ENCODE results near the gene NDUFV3.

The NDUFV3 gene

DNA sequence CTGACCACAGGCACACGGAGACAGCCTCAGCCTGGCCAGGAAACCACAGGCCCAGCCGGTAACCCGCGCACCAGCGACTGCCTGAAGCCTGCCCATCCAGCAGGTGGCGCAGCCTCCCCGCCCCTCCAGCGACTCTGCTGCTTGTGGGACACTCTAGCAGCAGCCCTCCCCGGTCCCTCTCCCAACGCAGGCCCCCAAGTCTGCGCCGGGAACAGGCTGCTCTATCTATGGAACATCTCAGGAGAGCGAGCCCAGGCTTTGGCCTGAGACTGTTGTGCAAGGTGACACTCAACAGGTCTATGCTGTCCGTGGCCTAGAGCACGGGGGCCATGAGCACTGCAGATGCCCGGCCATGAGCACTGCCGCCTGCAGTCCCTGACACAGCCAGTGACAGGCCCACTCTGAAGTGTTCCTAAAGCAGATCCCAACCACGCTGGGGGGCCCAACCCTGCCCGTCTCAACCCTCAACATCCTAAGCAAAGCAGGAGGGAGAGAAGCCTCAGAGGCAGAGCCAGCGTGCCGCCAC lies 42.2 kb upstream of the NDUFV3 start:
- in situ Hi-C loops (cut with HindIII; ENCODE audit: low pct_unique_long_range_greater_than_20kb, low sequenced_read_pairs), result no loop called here
- peak in 1 of 2 experiments; percentile 31 for DNase-seq (ENCODE audit: low read depth in 1 of 2, low spot score in 1 of 2)
- no peak for TF ChIP-seq JUND (IDR thresholded peaks at IDR 0.05; ENCODE audit: low read depth)

DNA sequence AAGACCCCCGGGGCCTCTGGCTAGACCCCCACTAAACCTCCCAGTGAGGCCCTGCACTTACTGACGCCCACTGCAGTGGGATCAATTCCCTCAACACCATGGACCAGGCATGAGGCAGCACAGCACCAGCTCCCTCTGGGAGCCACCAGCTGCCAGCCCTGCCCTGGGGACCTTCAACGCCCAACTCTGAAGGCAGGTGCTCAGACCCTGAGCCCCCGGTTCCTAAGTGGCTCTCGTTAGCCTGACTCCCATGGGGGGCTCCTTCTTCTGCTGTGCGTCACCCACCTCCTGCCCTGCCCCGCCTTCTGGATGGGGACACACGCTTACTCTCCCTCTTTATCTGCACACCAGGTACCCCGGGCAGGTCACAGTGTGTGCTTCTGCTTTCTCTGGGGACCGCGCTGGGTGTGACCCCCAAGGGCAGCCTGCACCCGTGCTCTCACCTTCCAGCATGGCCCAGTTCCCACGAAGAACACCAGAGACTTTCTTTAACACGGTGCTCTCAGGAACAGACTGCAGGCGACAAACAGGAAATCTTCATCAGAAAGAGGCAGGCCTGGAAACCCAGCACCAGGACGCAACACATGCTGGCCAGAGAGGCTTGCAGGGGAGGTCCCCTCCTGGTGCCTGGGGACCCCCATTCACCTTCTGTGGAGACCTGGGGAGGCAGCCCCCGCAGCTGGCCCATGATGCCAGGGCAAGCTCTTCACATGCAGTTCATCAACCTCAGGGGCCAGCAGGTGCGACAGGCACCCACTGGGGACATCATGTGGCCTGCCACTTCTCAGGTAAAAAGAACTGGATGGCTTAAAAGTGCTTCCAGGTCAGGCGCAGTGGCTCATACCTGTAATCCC lies 41.1 kb upstream of the NDUFV3 start:
- no peak for TF ChIP-seq JUND (IDR thresholded peaks at IDR 0.05; ENCODE audit: low read depth)
- DNase-seq (ENCODE audit: low read depth in 1 of 2, low spot score in 1 of 2), result no peak
- in situ Hi-C loops (cut with HindIII; ENCODE audit: low pct_unique_long_range_greater_than_20kb, low sequenced_read_pairs), result no loop called here

DNA sequence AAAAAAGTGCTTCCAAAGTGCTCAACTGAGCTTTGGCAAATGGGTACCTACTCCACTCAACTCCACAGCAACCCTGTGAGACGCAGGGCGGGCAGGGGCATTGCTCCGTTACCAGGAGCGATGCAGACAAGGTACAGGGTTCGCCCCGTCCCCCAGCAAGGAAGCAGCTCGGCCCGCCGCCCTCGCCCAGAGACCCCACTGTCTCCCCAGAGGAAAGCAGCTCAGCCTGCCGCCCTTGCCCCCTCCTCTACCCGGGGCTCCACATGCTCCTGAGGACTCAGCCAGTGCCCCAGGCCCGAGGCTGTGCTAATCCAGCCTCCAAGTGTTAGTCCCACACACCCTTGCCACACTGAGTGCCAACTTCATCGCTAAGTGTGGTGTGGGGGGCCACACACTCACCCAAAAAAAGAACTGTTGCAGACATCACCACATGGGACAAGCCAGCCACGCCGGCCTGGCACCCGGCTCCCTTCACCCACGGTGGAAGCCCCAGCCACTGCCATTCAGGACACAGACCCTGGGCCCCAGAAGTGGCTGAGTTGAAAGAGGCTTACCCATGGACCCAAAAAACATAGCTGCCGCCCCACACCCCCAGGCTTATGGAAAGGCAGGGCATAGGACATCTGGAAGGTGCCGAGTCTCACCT lies 40.1 kb upstream of the NDUFV3 start:
- no peak for TF ChIP-seq JUND (IDR thresholded peaks at IDR 0.05; ENCODE audit: low read depth)
- in situ Hi-C loops (cut with HindIII; ENCODE audit: low pct_unique_long_range_greater_than_20kb, low sequenced_read_pairs), result no loop called here
- DNase-seq (ENCODE audit: low read depth in 1 of 2, low spot score in 1 of 2), result no peak

- in situ Hi-C loops (cut with HindIII; ENCODE audit: low pct_unique_long_range_greater_than_20kb, low sequenced_read_pairs), result no loop called here
- DNase-seq (ENCODE audit: low read depth in 1 of 2, low spot score in 1 of 2), result no peak
- TF ChIP-seq JUND (IDR thresholded peaks at IDR 0.05; ENCODE audit: low read depth), result no peak
Measured at GRCh38 chr21:42853621-42854020, 39.5 kb upstream of the NDUFV3 start.

DNA sequence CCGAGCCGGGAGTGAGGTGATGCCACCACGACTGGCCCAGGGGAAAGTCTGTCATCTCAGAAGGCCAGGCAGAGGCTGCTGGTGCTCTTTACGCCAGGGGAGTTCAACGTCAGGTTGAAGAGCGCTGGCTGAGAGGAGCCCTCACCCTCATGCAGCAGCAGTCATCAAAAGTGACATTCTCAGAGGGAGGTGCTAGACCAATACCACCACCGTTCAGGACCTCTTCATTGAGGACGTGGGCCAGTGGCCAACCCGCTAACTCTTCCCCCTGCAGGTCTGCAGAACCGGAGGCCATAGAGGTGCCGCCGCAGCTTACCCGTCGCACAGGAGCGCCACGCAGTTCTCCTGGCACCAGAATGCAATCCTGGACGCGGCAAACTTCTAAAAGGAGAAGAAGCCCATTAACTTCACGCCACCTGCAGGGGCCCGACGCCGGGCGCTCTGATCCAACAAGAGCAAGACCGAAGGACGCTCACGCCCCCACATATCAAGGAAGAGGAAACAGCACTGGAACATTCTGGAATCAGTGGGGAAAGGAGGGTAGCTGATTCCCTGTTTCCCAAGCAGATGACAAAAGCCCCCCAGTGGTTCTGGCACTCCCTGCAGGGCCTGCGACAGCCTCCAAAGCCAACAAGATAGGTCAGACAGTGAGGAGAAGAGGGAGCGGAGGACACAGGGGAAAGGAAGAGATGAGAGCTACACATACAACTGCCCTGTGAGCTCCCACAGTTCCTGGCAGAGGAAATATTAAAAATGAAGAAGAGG lies 38.7 kb upstream of the NDUFV3 start:
- no peak for TF ChIP-seq JUND (IDR thresholded peaks at IDR 0.05; ENCODE audit: low read depth)
- in situ Hi-C loops (cut with HindIII; ENCODE audit: low pct_unique_long_range_greater_than_20kb, low sequenced_read_pairs), result no loop called here

DNA sequence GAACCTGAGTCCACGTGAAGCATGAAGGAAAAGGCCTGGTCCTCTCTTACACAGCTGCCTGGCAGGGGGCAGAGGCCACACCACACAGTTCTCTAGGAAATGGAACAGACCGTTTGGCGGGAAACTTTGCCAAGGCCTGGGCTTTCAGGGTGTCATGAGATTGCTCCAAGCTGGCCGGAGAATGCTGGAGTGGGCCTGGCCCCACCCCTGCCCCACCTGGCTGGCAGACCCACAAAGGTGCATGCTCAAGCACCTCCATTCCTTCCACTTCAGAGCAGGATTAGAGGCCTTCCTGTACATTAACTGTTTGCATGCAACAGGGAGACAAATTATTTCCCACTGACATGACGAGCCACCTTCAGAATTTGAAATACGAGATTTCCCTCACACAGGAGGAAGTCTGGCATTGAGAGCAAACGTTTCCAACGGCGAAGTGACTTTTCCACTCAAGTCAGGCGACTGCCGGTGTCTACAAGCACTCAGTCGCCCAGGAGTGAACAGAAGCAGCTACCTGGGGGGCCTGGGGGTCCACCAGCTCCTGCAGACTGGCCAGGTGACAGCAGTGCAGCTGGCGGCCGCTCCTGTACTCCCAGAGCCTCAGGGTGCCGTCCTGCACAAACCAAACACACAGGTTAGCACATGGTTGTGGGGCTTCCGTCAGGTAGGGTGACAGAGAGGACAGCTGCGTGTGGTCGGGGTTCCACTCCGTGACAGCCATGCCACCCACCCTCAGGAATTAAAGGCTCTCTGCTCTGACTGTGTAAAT lies 37.8 kb upstream of the NDUFV3 start:
- no peak for TF ChIP-seq JUND (IDR thresholded peaks at IDR 0.05; ENCODE audit: low read depth)
- in situ Hi-C loops (cut with HindIII; ENCODE audit: low pct_unique_long_range_greater_than_20kb, low sequenced_read_pairs), result no loop called here

More for the DNA sequence above, 38.7 kb upstream of the NDUFV3 start:
- no peak for DNase-seq (ENCODE audit: low read depth in 1 of 2, low spot score in 1 of 2)

DNA sequence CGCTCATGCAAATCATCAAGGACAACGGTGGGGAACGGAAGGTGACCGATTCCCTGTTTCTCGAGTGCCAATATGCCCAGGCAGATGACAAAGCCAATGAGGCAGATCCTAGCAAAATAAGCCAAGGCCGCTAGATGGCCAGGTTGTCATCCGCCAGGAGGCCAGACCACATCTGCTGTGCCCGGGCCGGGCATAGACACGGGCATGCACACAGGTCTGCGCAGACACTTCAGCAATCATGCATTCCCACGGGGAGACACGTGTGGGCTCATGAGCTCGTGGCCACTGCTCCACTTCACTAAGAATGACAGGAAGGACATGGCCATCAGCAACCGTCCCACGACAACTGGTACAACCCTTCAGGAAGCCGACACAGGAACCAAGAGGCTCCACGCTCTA lies 37.2 kb upstream of the NDUFV3 start:
- in situ Hi-C loops (cut with HindIII; ENCODE audit: low pct_unique_long_range_greater_than_20kb, low sequenced_read_pairs), result no loop called here
- no peak for DNase-seq (ENCODE audit: low read depth in 1 of 2, low spot score in 1 of 2)
- TF ChIP-seq JUND (IDR thresholded peaks at IDR 0.05; ENCODE audit: low read depth), result no peak

More for the DNA sequence above, 37.8 kb upstream of the NDUFV3 start:
- DNase-seq (ENCODE audit: low read depth in 1 of 2, low spot score in 1 of 2), result no peak

DNA sequence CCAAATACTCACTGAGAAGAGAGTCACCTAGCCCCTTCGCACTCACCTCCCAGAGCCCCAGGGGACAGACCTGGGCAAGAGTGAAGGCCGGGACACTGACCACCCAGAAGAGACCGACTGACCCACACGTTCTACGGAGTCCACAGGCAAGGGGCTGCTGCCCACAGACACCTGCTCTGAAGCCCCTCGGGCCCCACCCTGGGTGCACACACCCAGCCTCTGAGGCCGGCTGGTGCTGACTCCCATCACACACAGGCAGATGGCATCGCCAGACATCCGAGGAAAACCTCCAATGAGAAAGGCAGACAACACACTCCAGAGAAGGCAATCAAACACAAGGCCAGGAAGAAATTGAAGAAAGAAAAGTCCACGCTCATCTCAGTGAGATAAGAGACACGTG lies 35.9 kb upstream of the NDUFV3 start:
- TF ChIP-seq JUND (IDR thresholded peaks at IDR 0.05; ENCODE audit: low read depth), result no peak
- in situ Hi-C loops (cut with HindIII; ENCODE audit: low pct_unique_long_range_greater_than_20kb, low sequenced_read_pairs), result no loop called here
- no peak for DNase-seq (ENCODE audit: low read depth in 1 of 2, low spot score in 1 of 2)

DNA sequence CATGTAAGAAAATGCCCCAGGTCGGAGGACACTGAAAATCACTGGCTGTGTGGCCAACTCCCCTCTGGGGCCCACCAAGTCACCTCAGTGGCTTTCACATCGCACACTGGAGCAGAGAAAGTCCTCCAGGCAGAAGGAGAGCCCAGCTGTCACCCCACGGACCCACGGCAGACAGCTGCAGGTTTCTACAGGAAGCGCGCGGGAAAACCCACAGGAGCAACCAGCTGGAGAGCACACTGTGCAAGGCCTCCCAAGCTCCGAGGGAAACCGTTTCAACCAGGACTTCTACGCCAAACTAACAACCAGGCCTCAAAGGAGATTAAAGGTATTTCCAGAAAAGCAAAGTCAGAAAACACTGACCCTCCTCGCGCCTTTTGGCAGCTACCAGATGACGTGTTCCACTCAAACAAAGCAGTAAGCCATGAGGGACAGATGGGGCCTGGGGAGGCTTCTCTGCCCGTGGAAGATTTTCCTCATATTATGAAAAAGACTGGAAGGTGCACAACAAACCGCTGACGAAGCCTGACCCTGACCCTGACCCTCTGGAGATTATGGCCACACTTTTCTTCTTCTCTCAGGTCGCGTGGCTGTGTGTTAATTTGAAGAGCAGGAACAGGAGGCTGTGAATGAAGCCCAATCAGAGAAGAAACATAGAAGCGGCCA lies 34.8 kb upstream of the NDUFV3 start:
- no peak for TF ChIP-seq JUND (IDR thresholded peaks at IDR 0.05; ENCODE audit: low read depth)
- in situ Hi-C loops (cut with HindIII; ENCODE audit: low pct_unique_long_range_greater_than_20kb, low sequenced_read_pairs), result no loop called here
- DNase-seq (ENCODE audit: low read depth in 1 of 2, low spot score in 1 of 2), result no peak

DNA sequence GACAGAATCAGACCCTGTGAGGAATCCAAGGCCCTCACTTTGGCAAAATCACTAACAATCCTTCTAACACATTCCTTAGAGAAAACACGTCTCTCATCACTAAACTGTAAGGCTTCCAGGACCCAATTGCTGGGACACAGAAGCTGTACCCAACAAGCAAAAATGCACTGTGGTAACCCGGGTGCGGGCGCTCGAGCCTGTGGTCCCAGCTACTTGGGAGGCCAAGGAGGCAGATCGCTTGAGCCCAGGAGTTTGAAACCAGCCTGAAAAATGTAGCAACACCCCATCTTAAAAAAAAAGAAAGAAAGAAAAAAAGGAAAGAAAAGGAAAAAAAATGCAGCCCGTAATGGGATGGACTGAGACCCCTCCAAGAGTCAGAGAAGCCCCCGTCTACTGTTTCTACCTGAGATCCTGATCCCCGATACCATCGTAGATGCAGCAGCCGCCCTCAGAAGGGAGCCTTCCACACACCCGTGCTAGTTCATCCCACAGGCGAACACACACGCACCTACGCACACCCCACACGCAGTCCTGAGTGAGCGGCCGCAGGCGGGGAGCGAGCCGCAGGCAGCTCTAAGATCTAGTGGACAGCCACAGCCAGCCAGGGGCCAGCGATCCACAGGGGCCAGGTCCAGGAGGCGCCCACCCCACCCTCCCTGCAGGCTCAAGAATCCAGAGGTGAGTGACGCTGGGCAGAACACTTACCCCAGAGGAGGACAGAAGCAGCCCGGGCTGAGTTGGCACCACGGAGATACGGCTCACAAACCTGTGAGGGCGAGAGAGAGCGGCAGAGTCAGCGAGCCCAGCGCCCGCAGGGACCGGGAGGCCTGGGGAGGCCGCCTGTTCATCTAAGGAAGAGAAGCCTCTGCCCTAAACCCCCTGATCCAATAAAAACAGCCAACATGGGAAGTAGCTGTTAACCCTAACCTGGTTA lies 33.9 kb upstream of the NDUFV3 start:
- no peak for TF ChIP-seq JUND (IDR thresholded peaks at IDR 0.05; ENCODE audit: low read depth)
- in situ Hi-C loops (cut with HindIII; ENCODE audit: low pct_unique_long_range_greater_than_20kb, low sequenced_read_pairs), result no loop called here
- no peak for DNase-seq (ENCODE audit: low read depth in 1 of 2, low spot score in 1 of 2)

DNA sequence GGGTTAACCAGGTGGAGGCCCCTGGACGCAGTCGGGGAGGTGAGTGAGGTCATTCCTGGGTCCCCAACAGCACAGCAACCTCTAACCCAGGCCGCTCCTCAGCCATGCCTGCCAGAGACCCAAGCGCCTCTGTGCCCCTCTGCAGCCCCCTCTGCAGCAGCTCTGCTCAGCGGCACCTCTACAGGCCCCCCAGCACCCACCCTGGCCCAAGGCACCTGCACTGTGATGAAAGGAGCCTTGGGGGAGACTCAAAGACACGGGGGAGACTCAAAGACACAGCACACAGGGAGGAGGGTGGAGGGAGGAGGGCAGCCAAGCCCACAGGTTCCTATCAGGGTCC lies 33.2 kb upstream of the NDUFV3 start:
- no peak for TF ChIP-seq JUND (IDR thresholded peaks at IDR 0.05; ENCODE audit: low read depth)
- in situ Hi-C loops (cut with HindIII; ENCODE audit: low pct_unique_long_range_greater_than_20kb, low sequenced_read_pairs), result no loop called here
- DNase-seq (ENCODE audit: low read depth in 1 of 2, low spot score in 1 of 2), result no peak
